IMR-90 (cell line): Measurements from ENCODE around the gene SPATA13. TPM values are rescaled to one million over a fixed set of nuclear protein-coding genes. Genes with fewer than 3 reads are reported as not detected.

ENCODE experiments used
- ATAC-seq: fragments of 200-7000 bp; cut with Tn5 transposase; 2 replicates; pipeline ENCODE4 v1.9.1; 2020; ENCODE audit warnings: low read depth, mild to moderate bottlenecking, moderate library complexity
- BruUV-seq: library from RNA; stranded (reverse); fragments of 400-500 nt; replicated peaks from 2 replicates; lab custom pipeline; 2021; lab: Mats Ljungman, UMichigan
- CTCF ChIA-PET: fragments of 300-600 bp; formaldehyde crosslinking; extraction: SDS; loops from one replicate; lab custom pipeline; 2021; ENCODE audit warnings: antibody characterized with exemption; lab: Yijun Ruan, JAX
- POLR2A ChIA-PET: fragments of 300-600 bp; sonication (Branson Sonifier 250); formaldehyde crosslinking; loops from one replicate; lab custom pipeline; 2022; ENCODE audit warnings: antibody characterized with exemption; ENCODE audit not compliant: unreplicated experiment; lab: Charles Lee
- DNase-seq: peaks from one replicate; pipeline ENCODE4 v3.0.0; 2013
- H2AFZ ChIP-seq: replicated peaks from 2 replicates; pipeline ENCODE3; 2013; ENCODE audit warnings: low read length, mild to moderate bottlenecking; ENCODE audit not compliant: poor library complexity
- H2AK5ac ChIP-seq: 2 replicates; pipeline ENCODE4 v1.6.1; 2013; ENCODE audit warnings: low read depth, low read length, inconsistent platforms
- H2AK9ac ChIP-seq: replicated peaks from 2 replicates; pipeline ENCODE3; 2013; ENCODE audit warnings: mild to moderate bottlenecking, low read depth, low read length, moderate library complexity; ENCODE audit not compliant: poor library complexity
- H2BK120ac ChIP-seq: 2 replicates; pipeline ENCODE4 v1.6.1; 2013; ENCODE audit warnings: low read depth, low read length, inconsistent platforms
- H2BK15ac ChIP-seq: 3 replicates; pipeline ENCODE4 v1.6.1; 2013; ENCODE audit warnings: low read depth, low read length, inconsistent platforms
- H2BK20ac ChIP-seq: 2 replicates; pipeline ENCODE4 v1.6.1; 2013; ENCODE audit warnings: low read depth, mild to moderate bottlenecking, inconsistent platforms, low read length, moderate library complexity
- H2BK5ac ChIP-seq: 2 replicates; pipeline ENCODE4 v1.6.1; 2013; ENCODE audit warnings: mild to moderate bottlenecking, low read depth, low read length, inconsistent platforms; ENCODE audit not compliant: poor library complexity, severe bottlenecking
- H3K14ac ChIP-seq: replicated peaks from 2 replicates; pipeline ENCODE4 v1.6.1; 2013; ENCODE audit warnings: low read depth, low read length, inconsistent platforms
- H3K18ac ChIP-seq: 2 replicates; pipeline ENCODE4 v1.6.1; 2013; ENCODE audit warnings: low read depth, low read length, control low read depth
- H3K23ac ChIP-seq: 2 replicates; pipeline ENCODE4 v1.6.1; 2013; ENCODE audit warnings: low read depth, low read length, inconsistent platforms
- H3K27ac ChIP-seq: 2 replicates; pipeline ENCODE4 v1.5.1; 2013; ENCODE audit warnings: mild to moderate bottlenecking, control low read depth, low read length; ENCODE audit not compliant: insufficient read depth
- H3K27me3 ChIP-seq: 2 replicates; pipeline ENCODE4 v1.6.1; 2013; ENCODE audit warnings: low read length; ENCODE audit not compliant: control insufficient read depth, insufficient read depth
- H3K36me3 ChIP-seq: 2 replicates; pipeline ENCODE4 v1.6.1; 2013; ENCODE audit warnings: low read length, mixed read lengths; ENCODE audit not compliant: control insufficient read depth, insufficient read depth
- H3K4ac ChIP-seq: 2 replicates; pipeline ENCODE4 v1.6.1; 2013; ENCODE audit warnings: low read depth, low read length, inconsistent platforms
- H3K4me1 ChIP-seq: 2 replicates; pipeline ENCODE4 v1.6.1; 2013; ENCODE audit warnings: low read length, mixed read lengths; ENCODE audit not compliant: control insufficient read depth, insufficient read depth
- H3K4me2 ChIP-seq: 2 replicates; pipeline ENCODE4 v1.6.1; 2013; ENCODE audit warnings: low read depth, mild to moderate bottlenecking, control low read depth, low read length, moderate library complexity
- H3K4me3 ChIP-seq: 2 replicates; pipeline ENCODE4 v1.5.1; 2013; ENCODE audit warnings: low read depth, mild to moderate bottlenecking, control low read depth, low read length, moderate library complexity; ENCODE audit not compliant: insufficient read depth
- H3K56ac ChIP-seq: 2 replicates; pipeline ENCODE4 v1.6.1; 2013; ENCODE audit warnings: low read length, inconsistent platforms; ENCODE audit not compliant: insufficient read depth; ENCODE audit errors: extremely low read depth
- H3K79me1 ChIP-seq, 2 experiments: 2 replicates each; pipeline ENCODE4 v1.6.1; 2013; ENCODE audit warnings: low read length in 2 of 2, inconsistent platforms in 1 of 2, low read depth in 1 of 2
- H3K9ac ChIP-seq: 2 replicates; pipeline ENCODE4 v1.6.1; 2013; ENCODE audit warnings: low read depth, low read length, control low read depth
- H3K9me1 ChIP-seq: 2 replicates; pipeline ENCODE4 v1.6.1; 2013; ENCODE audit warnings: low read length, inconsistent platforms; ENCODE audit not compliant: insufficient read depth
- H3K9me3 ChIP-seq: 2 replicates; pipeline ENCODE4 v1.6.1; 2013; ENCODE audit warnings: low read length; ENCODE audit not compliant: control insufficient read depth, insufficient read depth
- H4K20me1 ChIP-seq: 2 replicates; pipeline ENCODE4 v1.6.1; 2013; ENCODE audit warnings: low read length, inconsistent platforms; ENCODE audit not compliant: insufficient read depth
- H4K5ac ChIP-seq: 2 replicates; pipeline ENCODE4 v1.6.1; 2013; ENCODE audit warnings: mild to moderate bottlenecking, low read depth, low read length, control low read depth
- H4K8ac ChIP-seq, 2 experiments: 2 replicates each; pipeline ENCODE4 v1.6.1; 2013; ENCODE audit warnings: low read depth in 2 of 2, low read length in 2 of 2, control low read depth in 1 of 2, inconsistent platforms in 1 of 2
- H4K91ac ChIP-seq: 2 replicates; pipeline ENCODE4 v1.6.1; 2013; ENCODE audit warnings: low read depth, low read length, inconsistent platforms; ENCODE audit not compliant: insufficient read depth
- CEBPB ChIP-seq: IDR thresholded peaks from 2 replicates; pipeline ENCODE4 v1.6.1; 2012; ENCODE audit warnings: low read depth, low read length, improper control_type of control experiment
- MAFK ChIP-seq: IDR thresholded peaks from 2 replicates; pipeline ENCODE4 v1.6.1; 2012; ENCODE audit warnings: low read depth, low read length, improper control_type of control experiment
- RAD21 ChIP-seq: IDR thresholded peaks from 2 replicates; pipeline ENCODE4 v1.6.1; 2012; ENCODE audit warnings: low read length, improper control_type of control experiment
- RCOR1 ChIP-seq: IDR thresholded peaks from 2 replicates; pipeline ENCODE4 v1.6.1; 2012; ENCODE audit warnings: mild to moderate bottlenecking, low read length, improper control_type of control experiment; ENCODE audit not compliant: insufficient replicate concordance
- WGBS, 2 experiments: methylation state at CpG; one replicate each; pipeline versions ENCODE4 v1.1.5 to v1.1.7; 2013; ENCODE audit warnings: missing lambda C conversion rate in 2 of 2; ENCODE audit not compliant: insufficient read length in 1 of 2; ENCODE audit errors: extremely low coverage in 2 of 2; 5-methylcytosine and 5-hydroxymethylcytosine counted together
- dilution Hi-C: fragments of 300-500 bp; cut with HindIII; formaldehyde crosslinking; loops from one replicate; pipeline ENCODE4 v1.14.3; 2018; ENCODE audit warnings: low sequenced_read_pairs; ENCODE audit not compliant: unreplicated experiment
- in situ Hi-C: fragments of 300-500 bp; cut with MboI; formaldehyde crosslinking; loops from 3 replicates; pipeline ENCODE4 v1.14.3; 2019; ENCODE audit warnings: low sequenced_read_pairs, inconsistent platforms, mixed read lengths
- intact Hi-C: fragments of 100-400 bp; cut with micrococcal nuclease; formaldehyde crosslinking; loops from 2 replicates; pipeline ENCODE4 v1.10.0; 2022
- polyA plus RNA-seq, 3 experiments: library from polyadenylated mRNA; depleted of rRNA; stranded (reverse); fragments of >200 nt; gene quantifications; 2 replicates each; pipeline ENCODE4 v1.2.3, GENCODE V29; 2012; ENCODE audit warnings: low replicate concordance in 1 of 3
- total RNA-seq: library from RNA; depleted of rRNA; stranded (reverse); fragments of >200 nt; gene quantifications from 2 replicates; pipeline ENCODE4 v1.2.3, GENCODE V29; 2012

The SPATA13 gene
- total and polyA plus RNA-seq, 2 of the 4 experiments (the other 2 are of a cell fraction), result 10.5 to 12.5 TPM

DNA sequence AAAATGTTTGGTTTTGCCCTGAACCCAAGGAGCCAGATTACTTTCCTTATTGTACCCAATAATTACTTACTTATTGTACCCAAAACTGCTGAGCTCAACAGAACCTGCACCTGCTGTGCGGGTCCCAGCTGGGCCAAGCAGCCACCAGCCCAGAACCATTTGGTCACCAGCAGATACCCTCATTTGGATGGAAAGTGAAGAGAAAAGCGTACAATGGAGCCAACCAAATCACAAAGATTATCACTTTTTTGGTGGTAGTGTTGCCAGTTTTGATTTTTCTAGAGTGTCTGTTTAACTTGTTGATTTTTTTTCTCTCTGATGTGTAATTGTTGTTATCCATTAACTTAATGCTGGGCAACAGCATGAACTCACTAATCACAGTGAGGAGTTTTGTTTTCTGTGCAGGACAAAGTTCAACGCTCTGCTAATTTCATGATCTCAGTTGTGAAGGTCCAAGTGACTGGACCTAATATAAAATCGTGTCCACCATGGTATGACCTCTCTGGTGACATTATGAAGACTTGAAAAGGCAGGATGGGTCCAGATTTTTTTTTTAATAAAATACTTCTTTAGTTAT is 23.8 kb downstream of the SPATA13 start:
- Histone ChIP-seq H2BK15ac (no peak overlapping the region), H3K23ac (no peak overlapping the region), H2AK5ac (no peak overlapping the region), H3K56ac (no peak overlapping the region), H3K9ac (no peak overlapping the region), H3K18ac (no peak overlapping the region), H3K27ac (no peak overlapping the region), H3K4ac (no peak overlapping the region), H4K20me1 (peaks cover 3% of the 10 kb centered on the region; the same call in 1 of the 2 replicates), H3K4me3 (no peak overlapping the region), H2AFZ (no peak overlapping the region), H3K4me1 (peaks cover 11% of the 10 kb centered on the region), H3K79me1 (peaks cover 34 to 62% of the 10 kb centered on the region in 2 experiments), H4K91ac (no peak overlapping the region), H3K9me1 (peaks cover 11% of the 10 kb centered on the region; the same call in 1 of the 2 replicates), H3K4me2 (no peak overlapping the region), H3K27me3 (no peaks in the 10 kb centered on the region), H3K9me3 (no peaks in the 10 kb centered on the region), H4K8ac (no peak overlapping the region), H2BK5ac (no peak overlapping the region), H2BK20ac (no peak overlapping the region), H2BK120ac (no peak overlapping the region), H4K5ac (no peak overlapping the region), H2AK9ac (no peak overlapping the region), H3K36me3 (no peaks in the 10 kb centered on the region; the same call in 1 of the 2 replicates), H3K14ac (no peak overlapping the region)
- WGBS, 2 experiments, result 100% methylated on average over 1 of the region's 4 CpGs; no CpG with 5 or more reads in 1 of the 2 experiments
- BruUV-seq, result no TSS peak
- ATAC-seq (no peak), DNase-seq (no peak)
- TF ChIP-seq RAD21 (no peak), RCOR1 (no peak), MAFK (peak; percentile 72), CEBPB (no peak)
- POLR2A ChIA-PET, result no interaction called here
- dilution Hi-C loops, result no loop called here
- in situ Hi-C loops, result no loop called here
- CTCF ChIA-PET, result interaction anchor here (0.6 kb wide), 1 partner anchor 128 kb away, joined by 3 read pairs; no protein-coding TSS in a partner anchor
- intact Hi-C loops, result no loop called here
